Stimulated activated naive B cell treated with anti-CD40 and anti-IgM and Interleukin-4, amounts not matched to agents 10 μg/mL and 1 μg/mL and 100 μg/mL, for 72 hours (primary cell): Measurements from ENCODE around the gene SERPIND1.

Experiments used
- ATAC-seq, 2 donors: fragments of 150-1000 bp; cut with Tn5 transposase; replicated peaks; 2 replicates each; pipeline ENCODE4 v1.10.0; 2021; ENCODE audit warnings: moderate library complexity in 1 of 2
- DNase-seq: peaks from one replicate; pipeline ENCODE4 v3.0.0; 2021
- H3K27ac Mint-ChIP-seq: one replicate; pipeline ENCODE4 v1.8.0; 2022; ENCODE audit warnings: mild to moderate bottlenecking, mixed read lengths
- H3K27me3 Mint-ChIP-seq, 2 donors: one replicate each; pipeline ENCODE4 v1.8.0; 2022; ENCODE audit warnings: mixed read lengths in 2 of 2
- H3K36me3 Mint-ChIP-seq, 2 donors: one replicate each; pipeline ENCODE4 v1.8.0; 2022; ENCODE audit warnings: mixed read lengths in 2 of 2, mild to moderate bottlenecking in 1 of 2
- H3K4me1 Mint-ChIP-seq, 2 donors: one replicate each; pipeline ENCODE4 v1.8.0; 2022; ENCODE audit warnings: mixed read lengths in 2 of 2, mild to moderate bottlenecking in 1 of 2
- H3K4me3 Mint-ChIP-seq, 2 donors: one replicate each; pipeline ENCODE4 v1.8.0; 2022; ENCODE audit warnings: mild to moderate bottlenecking in 2 of 2, mixed read lengths in 2 of 2, moderate library complexity in 1 of 2
- H3K9me3 Mint-ChIP-seq, 2 donors: one replicate each; pipeline ENCODE4 v1.8.0; 2022; ENCODE audit warnings: mixed read lengths in 2 of 2, mild to moderate bottlenecking in 1 of 2

The SERPIND1 gene

GRCh38 chr22:20741008-20741633, 32.8 kb upstream of the SERPIND1 start:
- ATAC-seq: no peak
- Mint-ChIP-seq H3K4me1 (peaks cover 10 to 28% of the 10 kb centered on the region in 2 donors), H3K27ac (no peak overlapping the region)

DNA sequence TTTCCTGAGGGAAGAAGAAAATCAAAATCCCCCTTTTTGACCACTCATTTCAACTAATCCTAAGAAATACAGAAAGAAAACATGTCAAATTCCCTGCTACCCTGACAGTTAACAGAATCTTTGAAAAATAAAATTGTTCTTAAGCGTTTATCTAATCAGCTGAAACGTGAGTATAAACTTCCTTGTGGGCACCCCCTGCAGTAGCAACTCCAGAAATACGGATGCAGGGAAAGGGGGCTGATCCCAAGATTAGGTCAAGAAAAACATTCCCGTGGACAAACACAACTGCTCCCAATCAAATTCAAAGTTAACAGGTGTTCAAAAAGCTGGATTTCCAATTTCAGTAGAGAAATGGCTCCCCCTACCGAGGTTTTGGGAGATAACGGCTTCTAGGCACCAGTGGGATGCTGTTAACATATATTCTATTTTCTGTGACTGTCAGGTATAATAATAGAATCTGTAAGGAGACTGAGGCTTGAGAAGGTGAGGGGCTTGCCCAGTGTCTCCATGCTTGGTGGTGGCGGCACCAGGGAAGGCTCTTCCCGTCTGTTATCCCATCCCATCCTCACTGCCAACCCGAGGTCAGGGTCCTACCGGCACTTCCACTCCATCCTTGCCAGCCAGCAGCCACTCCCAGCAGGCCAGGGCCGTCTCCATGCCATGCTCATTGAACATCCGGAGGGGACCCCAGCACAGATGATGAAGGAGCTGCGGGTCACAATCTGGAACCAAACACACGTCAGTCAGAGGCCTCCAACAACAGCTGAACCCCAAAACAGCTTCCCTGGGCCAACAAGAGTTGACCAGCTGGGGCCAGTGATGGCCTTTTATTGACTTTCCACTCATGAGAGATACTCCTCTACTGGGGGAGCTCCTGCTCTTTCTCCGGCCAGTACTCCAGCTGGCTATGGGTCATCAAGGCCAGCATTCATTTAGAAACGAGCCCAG, 32.0 kb upstream of the SERPIND1 start:
- H3K36me3 Mint-ChIP-seq: peaks cover 39 to 65% of the 10 kb centered on the region in 2 donors
- H3K4me3 Mint-ChIP-seq: no peak overlapping the region
- ATAC-seq: peak in 1 of 2 donors; percentile 36
- H3K27ac Mint-ChIP-seq: no peak overlapping the region
- DNase-seq: no peak
- H3K27me3 Mint-ChIP-seq: no peaks in the 10 kb centered on the region
- H3K9me3 Mint-ChIP-seq: peaks cover 0 to 2% of the 10 kb centered on the region in 2 donors
- H3K4me1 Mint-ChIP-seq: peaks cover 16 to 34% of the 10 kb centered on the region in 2 donors

More at GRCh38 chr22:20741008-20741633, 32.8 kb upstream of the SERPIND1 start:
- no peak for DNase-seq
- H3K9me3 Mint-ChIP-seq: peaks cover 0 to 2% of the 10 kb centered on the region in 2 donors
- H3K27me3 Mint-ChIP-seq: no peaks in the 10 kb centered on the region
- peaks cover 39 to 64% of the 10 kb centered on the region in 2 donors for H3K36me3 Mint-ChIP-seq
- H3K4me3 Mint-ChIP-seq: no peak overlapping the region

DNA sequence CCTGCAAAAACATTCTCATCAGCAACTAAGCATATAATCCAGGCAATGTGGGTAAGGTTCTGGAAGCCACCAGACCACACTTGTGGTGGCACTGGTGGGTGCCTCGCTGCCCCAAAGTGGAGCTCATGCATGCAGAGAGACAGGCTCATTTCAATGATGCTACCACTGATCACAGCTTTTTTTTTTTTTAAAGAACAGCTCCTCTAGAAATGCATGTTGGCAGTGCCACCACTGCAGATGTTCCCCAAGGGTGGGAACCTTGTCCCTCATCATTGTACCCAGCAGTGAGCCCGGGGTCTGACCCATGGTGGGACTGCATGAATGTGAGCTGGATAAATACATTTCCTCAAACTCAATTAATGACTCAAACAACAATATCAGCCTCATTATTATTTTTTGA, 31.1 kb upstream of the SERPIND1 start:
- H3K9me3 Mint-ChIP-seq: peaks cover 0 to 2% of the 10 kb centered on the region in 2 donors
- ATAC-seq (no peak), DNase-seq (no peak)
- H3K4me1 Mint-ChIP-seq: peaks cover 18 to 43% of the 10 kb centered on the region in 2 donors
- H3K27ac Mint-ChIP-seq: no peak overlapping the region
- peaks cover 46 to 73% of the 10 kb centered on the region in 2 donors for H3K36me3 Mint-ChIP-seq
- no peak overlapping the region for H3K4me3 Mint-ChIP-seq
- H3K27me3 Mint-ChIP-seq: no peaks in the 10 kb centered on the region

- H3K36me3 Mint-ChIP-seq: peaks cover 39 to 62% of the 10 kb centered on the region in 2 donors
Observed at GRCh38 chr22:20744456-20744855, 29.5 kb upstream of the SERPIND1 start.

GRCh38 chr22:20745119-20745518, 28.8 kb upstream of the SERPIND1 start:
- DNase-seq: peak; percentile 15
- Mint-ChIP-seq H3K4me3 (no peak overlapping the region), H3K27ac (peak overlapping the region; percentile 33), H3K36me3 (peaks cover 43 to 65% of the 10 kb centered on the region in 2 donors), H3K4me1 (peaks cover 36 to 55% of the 10 kb centered on the region in 2 donors), H3K9me3 (peaks cover 0 to 2% of the 10 kb centered on the region in 2 donors), H3K27me3 (no peaks in the 10 kb centered on the region)
- peak; percentile 38 to 45 for ATAC-seq

More at GRCh38 chr22:20744456-20744855, 29.5 kb upstream of the SERPIND1 start:
- Mint-ChIP-seq H3K4me1 (peaks cover 30 to 49% of the 10 kb centered on the region in 2 donors), H3K27ac (no peak overlapping the region), H3K27me3 (no peaks in the 10 kb centered on the region), H3K9me3 (peaks cover 0 to 2% of the 10 kb centered on the region in 2 donors), H3K4me3 (no peak overlapping the region)
- DNase-seq (no peak), ATAC-seq (no peak)

DNA sequence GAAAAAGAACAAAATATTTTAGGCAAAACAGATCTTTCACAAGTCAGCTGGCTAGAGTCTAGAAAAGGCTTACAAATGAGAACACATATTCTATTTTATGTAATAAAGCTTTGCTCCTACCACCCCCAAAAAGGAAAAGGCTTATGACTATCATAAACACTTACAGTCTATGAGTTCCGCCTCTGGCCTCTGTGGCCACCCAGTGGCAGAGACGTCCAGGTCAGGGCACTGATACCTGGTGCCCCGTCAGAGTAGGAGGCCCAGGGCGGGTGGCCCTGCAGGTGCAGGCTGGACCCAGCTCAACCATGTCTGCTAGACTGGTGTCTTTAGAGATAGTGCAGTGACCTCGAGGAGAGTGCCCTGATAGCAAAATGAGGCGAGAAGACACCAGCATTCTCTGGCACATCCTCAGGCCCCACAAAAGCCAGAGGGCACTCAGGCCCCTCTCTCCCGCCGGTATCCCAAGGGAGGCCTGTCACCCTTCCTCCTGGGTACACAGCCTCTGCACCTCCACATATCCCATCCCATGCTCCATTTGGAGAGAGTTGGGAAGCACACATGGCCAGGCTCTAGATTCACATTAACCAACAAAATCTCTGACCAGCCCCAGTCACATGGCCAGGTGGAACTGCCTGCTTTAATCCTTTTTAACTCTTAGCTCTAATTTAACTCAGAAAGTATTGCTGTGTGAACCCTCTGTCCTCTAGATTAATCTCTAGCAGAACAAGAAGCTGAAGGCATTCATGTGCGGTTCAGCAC, 27.3 kb upstream of the SERPIND1 start:
- ATAC-seq: no peak
- H3K4me3 Mint-ChIP-seq: no peak overlapping the region
- peaks cover 49 to 70% of the 10 kb centered on the region in 2 donors for H3K4me1 Mint-ChIP-seq
- no peak for DNase-seq
- no peaks in the 10 kb centered on the region for H3K27me3 Mint-ChIP-seq
- H3K36me3 Mint-ChIP-seq: peaks cover 50 to 64% of the 10 kb centered on the region in 2 donors
- H3K9me3 Mint-ChIP-seq: no peaks in the 10 kb centered on the region
- no peak overlapping the region for H3K27ac Mint-ChIP-seq

DNA sequence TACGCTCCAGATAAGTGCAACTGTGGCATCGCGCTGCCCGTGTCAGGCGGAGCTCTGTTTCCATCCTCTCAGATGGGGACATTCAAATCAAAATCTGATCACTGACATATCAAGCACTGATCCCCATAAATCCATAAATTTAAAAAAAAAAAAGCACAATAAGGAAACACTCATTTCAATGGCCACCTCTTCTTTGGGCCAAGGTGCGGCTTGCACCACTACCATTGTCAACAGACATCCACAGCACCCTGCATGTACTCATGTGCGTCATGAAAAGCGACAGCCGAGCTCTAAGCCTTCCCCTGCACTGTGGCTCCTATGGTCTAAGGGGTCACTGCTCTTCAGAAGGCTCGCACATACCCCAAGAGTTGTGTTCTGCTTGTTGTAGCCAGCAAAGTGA, 26.7 kb upstream of the SERPIND1 start:
- ATAC-seq: no peak
- DNase-seq: no peak
- Mint-ChIP-seq H3K4me3 (no peak overlapping the region), H3K27me3 (no peaks in the 10 kb centered on the region), H3K9me3 (no peaks in the 10 kb centered on the region), H3K4me1 (peaks cover 49 to 71% of the 10 kb centered on the region in 2 donors), H3K27ac (no peak overlapping the region), H3K36me3 (peaks cover 47 to 61% of the 10 kb centered on the region in 2 donors)

- H3K4me1 Mint-ChIP-seq: peaks cover 49 to 71% of the 10 kb centered on the region in 2 donors
- ATAC-seq (no peak), DNase-seq (no peak)
- no peaks in the 10 kb centered on the region for H3K9me3 Mint-ChIP-seq
- no peaks in the 10 kb centered on the region for H3K27me3 Mint-ChIP-seq
- peak overlapping the region; percentile 97 for H3K27ac Mint-ChIP-seq
- peaks cover 47 to 59% of the 10 kb centered on the region in 2 donors for H3K36me3 Mint-ChIP-seq
- peak overlapping the region; percentile 17 for H3K4me3 Mint-ChIP-seq
Observed at GRCh38 chr22:20748082-20748481, 25.8 kb upstream of the SERPIND1 start.

- Mint-ChIP-seq H3K9me3 (no peaks in the 10 kb centered on the region), H3K36me3 (peaks cover 48 to 63% of the 10 kb centered on the region in 2 donors), H3K4me3 (peak overlapping the region; percentile 62 to 63), H3K27me3 (no peaks in the 10 kb centered on the region), H3K27ac (peak overlapping the region; percentile 97), H3K4me1 (peaks cover 49 to 68% of the 10 kb centered on the region in 2 donors)
- peak; percentile 79 for DNase-seq
- ATAC-seq: peak; percentile 83 to 86
Observed at GRCh38 chr22:20748731-20749428, 25.0 kb upstream of the SERPIND1 start.

GRCh38 chr22:20749453-20749852, 24.5 kb upstream of the SERPIND1 start:
- Mint-ChIP-seq H3K4me1 (peaks cover 49 to 70% of the 10 kb centered on the region in 2 donors), H3K27me3 (no peaks in the 10 kb centered on the region), H3K36me3 (peaks cover 48 to 62% of the 10 kb centered on the region in 2 donors), H3K27ac (peak overlapping the region; percentile 97), H3K9me3 (no peaks in the 10 kb centered on the region), H3K4me3 (peak overlapping the region; percentile 62 to 63)
- peak; percentile 1 to 8 for ATAC-seq
- peak; percentile 9 for DNase-seq

GRCh38 chr22:20750461-20751184, 23.3 kb upstream of the SERPIND1 start:
- Mint-ChIP-seq H3K4me3 (peak overlapping the region; percentile 56 to 78), H3K36me3 (peaks cover 50 to 60% of the 10 kb centered on the region in 2 donors), H3K27me3 (no peaks in the 10 kb centered on the region), H3K27ac (peak overlapping the region; percentile 97), H3K9me3 (no peaks in the 10 kb centered on the region), H3K4me1 (peaks cover 46 to 60% of the 10 kb centered on the region in 2 donors)
- DNase-seq (peak; percentile 71), ATAC-seq (peak; percentile 71 to 72)

GRCh38 chr22:20751185-20751851, 22.6 kb upstream of the SERPIND1 start:
- H3K4me3 Mint-ChIP-seq: peak overlapping the region; percentile 56 to 78
- no peak for ATAC-seq
- peaks cover 44 to 58% of the 10 kb centered on the region in 2 donors for H3K4me1 Mint-ChIP-seq
- H3K27me3 Mint-ChIP-seq: no peaks in the 10 kb centered on the region
- peaks cover 50 to 58% of the 10 kb centered on the region in 2 donors for H3K36me3 Mint-ChIP-seq
- H3K9me3 Mint-ChIP-seq: no peaks in the 10 kb centered on the region
- H3K27ac Mint-ChIP-seq: peak overlapping the region; percentile 97
- no peak for DNase-seq
